HUES64 (cell line): ENCODE data around the gene ELAC1.
"Not testable (repeated sequence)": the region's sequence is repeated elsewhere in the genome, so short reads cannot be mapped to it uniquely, and the experiment has no call there.

Experiments used
- H3K27ac ChIP-seq: 2 replicates; pipeline ENCODE4 v1.7.0; 2013; ENCODE audit warnings: low read depth, low read length, inconsistent platforms
- H3K27me3 ChIP-seq: 2 replicates; pipeline ENCODE4 v1.6.1; 2013; ENCODE audit warnings: mild to moderate bottlenecking, low read length; ENCODE audit not compliant: insufficient read depth
- H3K36me3 ChIP-seq: 2 replicates; pipeline ENCODE4 v1.6.1; 2013; ENCODE audit warnings: mild to moderate bottlenecking, low read length; ENCODE audit not compliant: insufficient read depth
- H3K4me1 ChIP-seq: 2 replicates; pipeline ENCODE4 v1.6.1; 2013; ENCODE audit warnings: mild to moderate bottlenecking, low read length, moderate library complexity; ENCODE audit not compliant: insufficient read depth
- H3K4me3 ChIP-seq: 2 replicates; pipeline ENCODE4 v1.5.1; 2013; ENCODE audit warnings: mild to moderate bottlenecking, low read length, moderate library complexity
- H3K9ac ChIP-seq: 2 replicates; pipeline ENCODE4 v1.6.1; 2013; ENCODE audit warnings: mild to moderate bottlenecking, low read depth, low read length
- H3K9me3 ChIP-seq: 2 replicates; pipeline ENCODE4 v1.6.1; 2013; ENCODE audit warnings: low read depth, low read length; ENCODE audit not compliant: insufficient read depth
- WGBS: fragments of 150-250, 120-280 bp; methylation state at CpG from one replicate; pipeline ENCODE4 v1.1.7; 2013; ENCODE audit warnings: missing lambda C conversion rate; 5-methylcytosine and 5-hydroxymethylcytosine counted together

Gene ELAC1

GRCh38 chr18:51003174-51003573 is 35.3 kb downstream of the ELAC1 start:
- H3K4me3 ChIP-seq, H3K9me3 ChIP-seq, H3K36me3 ChIP-seq, H3K27ac ChIP-seq, H3K27me3 ChIP-seq, H3K9ac ChIP-seq: not testable (repeated sequence)
- WGBS, result 87% methylated on average over 1 of the region's 2 CpGs
- H3K4me1 ChIP-seq, result peaks cover 13% of the 10 kb centered on the region

GRCh38 chr18:51006061-51006818 is 38.4 kb downstream of the ELAC1 start:
- Histone ChIP-seq H3K9ac (no peak overlapping the region), H3K27ac (no peak overlapping the region; the same call in 1 of the 2 replicates), H3K9me3 (no peaks in the 10 kb centered on the region), H3K4me1 (peaks cover 13% of the 10 kb centered on the region), H3K27me3 (no peaks in the 10 kb centered on the region), H3K36me3 (no peaks in the 10 kb centered on the region), H3K4me3 (no peak overlapping the region)
- WGBS, result 85% methylated on average over 5 of the region's 5 CpGs

- H3K27ac ChIP-seq, result no peak overlapping the region
- WGBS, result 88% methylated on average over 7 of the region's 13 CpGs
These were observed 39.3 kb downstream of the ELAC1 start for GRCh38 chr18:51006948-51007789.

GRCh38 chr18:51007790-51008139 is 39.9 kb downstream of the ELAC1 start:
- H3K4me3 ChIP-seq, result no peak overlapping the region

More at GRCh38 chr18:51006948-51007789, 39.3 kb downstream of the ELAC1 start:
- Histone ChIP-seq H3K4me3 (no peak overlapping the region), H3K9me3 (no peaks in the 10 kb centered on the region), H3K9ac (no peak overlapping the region), H3K4me1 (peaks cover 13% of the 10 kb centered on the region), H3K36me3 (no peaks in the 10 kb centered on the region), H3K27me3 (no peaks in the 10 kb centered on the region)

DNA sequence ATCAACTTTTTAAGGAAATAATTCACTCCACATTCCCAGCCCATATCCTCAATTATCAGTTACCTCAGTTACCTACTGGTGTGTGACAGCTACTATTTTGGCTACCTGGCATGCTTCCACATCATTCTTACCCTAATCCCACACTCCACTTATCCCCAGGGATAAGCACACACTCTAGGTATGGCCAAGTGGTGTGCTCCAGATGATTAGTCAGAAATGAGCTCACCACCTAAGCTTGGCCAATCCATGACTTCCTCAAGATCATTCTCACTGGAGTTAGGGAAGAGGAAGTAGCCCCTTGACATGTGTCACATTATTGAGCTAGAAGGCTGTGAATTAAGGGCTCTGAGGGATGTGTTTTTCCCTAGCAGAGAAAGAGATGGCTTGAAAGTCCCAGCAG is 41.2 kb downstream of the ELAC1 start:
- H3K9ac ChIP-seq, result no peak overlapping the region
- H3K36me3 ChIP-seq, result no peaks in the 10 kb centered on the region
- peaks cover 13% of the 10 kb centered on the region for H3K4me1 ChIP-seq
- H3K27ac ChIP-seq, result no peak overlapping the region
- H3K27me3 ChIP-seq, result no peaks in the 10 kb centered on the region
- H3K9me3 ChIP-seq, result no peaks in the 10 kb centered on the region
- no peak overlapping the region for H3K4me3 ChIP-seq

More at GRCh38 chr18:51007790-51008139, 39.9 kb downstream of the ELAC1 start:
- H3K9ac ChIP-seq, result no peak overlapping the region
- no peak overlapping the region for H3K27ac ChIP-seq
- 77% methylated on average over 1 of the region's 1 CpG for WGBS
- no peaks in the 10 kb centered on the region for H3K36me3 ChIP-seq
- no peaks in the 10 kb centered on the region for H3K27me3 ChIP-seq
- no peaks in the 10 kb centered on the region for H3K9me3 ChIP-seq
- H3K4me1 ChIP-seq, result peaks cover 13% of the 10 kb centered on the region

GRCh38 chr18:51010218-51010617 is 42.4 kb downstream of the ELAC1 start:
- Histone ChIP-seq H3K4me3 (no peak overlapping the region), H3K9me3 (0 out of 2 replicates have a peak, but pooled peaks cover 8% of the 10 kb centered on the region)

GRCh38 chr18:51011709-51012108 is 43.9 kb downstream of the ELAC1 start:
- Histone ChIP-seq H3K9ac (no peak overlapping the region), H3K4me1 (peaks cover 12% of the 10 kb centered on the region), H3K27ac (no peak overlapping the region), H3K27me3 (no peaks in the 10 kb centered on the region), H3K4me3 (no peak overlapping the region), H3K9me3 (0 out of 2 replicates have a peak, but pooled peaks cover 8% of the 10 kb centered on the region), H3K36me3 (no peaks in the 10 kb centered on the region)
- 90% methylated on average over 3 of the region's 3 CpGs for WGBS

More at GRCh38 chr18:51010218-51010617, 42.4 kb downstream of the ELAC1 start:
- Histone ChIP-seq H3K27ac (no peak overlapping the region), H3K4me1 (peaks cover 13% of the 10 kb centered on the region), H3K27me3 (no peaks in the 10 kb centered on the region), H3K36me3 (no peaks in the 10 kb centered on the region), H3K9ac (no peak overlapping the region)

- no peak overlapping the region for H3K4me3 ChIP-seq
- 88% methylated on average over 3 of the region's 3 CpGs for WGBS
- no peak overlapping the region for H3K27ac ChIP-seq
- no peaks in the 10 kb centered on the region for H3K36me3 ChIP-seq
- H3K9me3 ChIP-seq, result 0 out of 2 replicates have a peak, but pooled peaks cover 8% of the 10 kb centered on the region
- H3K9ac ChIP-seq, result no peak overlapping the region
- peaks cover 14% of the 10 kb centered on the region for H3K4me1 ChIP-seq
- H3K27me3 ChIP-seq, result no peaks in the 10 kb centered on the region
These were observed 44.6 kb downstream of the ELAC1 start for GRCh38 chr18:51012441-51012840.

- H3K9ac ChIP-seq, result no peak overlapping the region
- H3K4me3 ChIP-seq, result no peak overlapping the region
- no peaks in the 10 kb centered on the region for H3K27me3 ChIP-seq
- H3K4me1 ChIP-seq, result peaks cover 14% of the 10 kb centered on the region
- H3K36me3 ChIP-seq, result no peaks in the 10 kb centered on the region
- WGBS, result 93% methylated on average over 2 of the region's 3 CpGs
- no peak overlapping the region for H3K27ac ChIP-seq
- H3K9me3 ChIP-seq, result 0 out of 2 replicates have a peak, but pooled peaks cover 8% of the 10 kb centered on the region
These were observed 45.4 kb downstream of the ELAC1 start for GRCh38 chr18:51013259-51013658.

GRCh38 chr18:51017140-51017879 is 49.5 kb downstream of the ELAC1 start:
- H3K4me3 ChIP-seq, result no peak overlapping the region
- H3K4me1 ChIP-seq, result peaks cover 14% of the 10 kb centered on the region
- no peak overlapping the region for H3K9ac ChIP-seq
- H3K27ac ChIP-seq, result peak overlapping the region; percentile 67
- no peaks in the 10 kb centered on the region for H3K36me3 ChIP-seq
- no peaks in the 10 kb centered on the region for H3K27me3 ChIP-seq
- 0 out of 2 replicates have a peak, but pooled peaks cover 8% of the 10 kb centered on the region for H3K9me3 ChIP-seq
- 62% methylated on average over 8 of the region's 8 CpGs for WGBS

GRCh38 chr18:51020536-51020935 is 52.7 kb downstream of the ELAC1 start:
- no peaks in the 10 kb centered on the region; the same call in 1 of the 2 replicates for H3K9me3 ChIP-seq
- peaks cover 4% of the 10 kb centered on the region for H3K36me3 ChIP-seq
- WGBS, result 93% methylated on average over 5 of the region's 5 CpGs
- H3K27me3 ChIP-seq, result no peaks in the 10 kb centered on the region
- H3K9ac ChIP-seq, result no peak overlapping the region
- no peak overlapping the region for H3K27ac ChIP-seq
- peaks cover 14% of the 10 kb centered on the region for H3K4me1 ChIP-seq
- H3K4me3 ChIP-seq, result no peak overlapping the region
